HG03095 (cell line): Measurements from ENCODE around the gene YEATS2.

ENCODE experiments used
- ATAC-seq: cut with Tn5 transposase; IDR thresholded peaks from one replicate; pipeline ENCODE4 v1.9.1; 2021; ENCODE audit warnings: moderate library complexity; ENCODE audit not compliant: unreplicated experiment

YEATS2 gene

DNA sequence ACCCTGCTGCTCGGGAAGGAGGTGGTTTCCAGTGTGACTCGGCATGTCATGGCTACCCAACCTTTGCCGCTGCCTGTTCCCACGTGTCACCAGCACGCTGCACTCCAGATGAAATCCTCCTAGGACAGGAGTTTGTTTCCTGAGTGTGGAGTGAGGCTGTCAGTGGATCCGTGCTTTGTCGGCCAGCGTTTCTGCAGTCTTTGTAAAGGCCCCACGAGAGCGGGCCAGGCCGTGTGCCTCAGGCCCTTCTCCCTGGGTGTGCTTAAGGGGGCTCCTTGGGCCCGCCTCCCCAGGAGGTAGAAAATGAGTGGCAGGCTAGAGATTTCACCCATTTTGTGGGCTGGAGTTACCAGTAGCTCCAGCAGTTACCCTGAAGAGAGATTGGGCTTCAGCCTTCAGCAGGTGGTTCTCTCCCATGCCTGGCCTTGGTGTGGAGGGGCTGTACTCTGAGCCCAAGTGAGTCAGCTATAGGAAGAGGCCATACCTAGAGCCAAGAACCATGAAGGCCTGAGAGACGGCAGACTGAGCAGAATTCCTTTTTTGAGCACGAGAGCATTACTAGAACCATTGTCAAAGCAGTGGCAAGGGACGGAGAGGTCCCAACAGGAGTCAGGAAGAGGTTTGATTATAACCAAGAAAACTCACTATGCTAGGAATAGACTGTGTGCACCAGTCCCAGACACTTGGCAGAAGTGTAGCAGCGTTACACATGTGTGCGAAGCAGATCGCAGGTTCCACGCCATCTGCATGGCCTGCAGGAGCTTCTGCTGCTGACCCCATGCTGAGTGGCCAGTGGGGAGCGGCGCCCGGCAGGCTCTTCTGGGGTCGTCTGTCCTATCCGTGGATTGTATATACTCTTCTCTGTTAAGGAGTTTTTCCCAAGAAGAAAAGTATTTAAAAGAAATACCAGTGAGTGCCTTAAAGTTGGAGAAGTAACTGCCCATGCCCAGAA is 113.3 kb downstream of the YEATS2 start:
- ATAC-seq, result no peak

- no peak for ATAC-seq
These were observed 114.0 kb downstream of the YEATS2 start for GRCh38 chr3:183811638-183812037.

GRCh38 chr3:183812761-183813445 is 115.3 kb downstream of the YEATS2 start:
- no peak for ATAC-seq

- no peak for ATAC-seq
These were observed 116.6 kb downstream of the YEATS2 start for GRCh38 chr3:183814240-183814639.

- no peak for ATAC-seq
These were observed 118.0 kb downstream of the YEATS2 start for GRCh38 chr3:183815563-183815940.

DNA sequence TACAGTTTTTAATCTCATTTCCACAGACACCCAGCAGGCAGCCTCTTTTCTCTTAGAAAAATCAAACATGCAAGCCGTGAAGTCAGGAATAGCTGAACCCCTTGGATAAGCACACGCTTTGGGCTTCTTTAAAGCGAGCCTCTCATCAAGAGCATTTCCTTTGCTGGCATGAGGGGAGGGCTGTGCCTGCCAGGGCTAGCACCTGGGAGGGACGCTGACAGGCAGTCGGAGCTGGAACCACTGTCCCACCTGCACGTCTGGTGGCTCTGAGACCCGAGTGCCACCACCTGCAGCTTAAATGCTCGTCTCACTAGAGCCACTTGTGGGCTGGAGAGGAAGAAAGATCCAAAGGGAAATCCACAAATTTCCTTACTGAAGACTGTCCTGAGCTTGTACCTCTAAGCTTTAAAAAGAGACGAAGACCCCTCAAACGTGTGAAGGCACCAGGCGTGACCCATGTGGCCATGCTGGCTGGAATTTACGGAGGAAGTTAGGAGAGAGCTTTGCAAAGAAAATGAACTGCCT is 118.4 kb downstream of the YEATS2 start:
- ATAC-seq, result no peak

- ATAC-seq, result no peak
These were observed 119.3 kb downstream of the YEATS2 start for GRCh38 chr3:183816681-183817510.

DNA sequence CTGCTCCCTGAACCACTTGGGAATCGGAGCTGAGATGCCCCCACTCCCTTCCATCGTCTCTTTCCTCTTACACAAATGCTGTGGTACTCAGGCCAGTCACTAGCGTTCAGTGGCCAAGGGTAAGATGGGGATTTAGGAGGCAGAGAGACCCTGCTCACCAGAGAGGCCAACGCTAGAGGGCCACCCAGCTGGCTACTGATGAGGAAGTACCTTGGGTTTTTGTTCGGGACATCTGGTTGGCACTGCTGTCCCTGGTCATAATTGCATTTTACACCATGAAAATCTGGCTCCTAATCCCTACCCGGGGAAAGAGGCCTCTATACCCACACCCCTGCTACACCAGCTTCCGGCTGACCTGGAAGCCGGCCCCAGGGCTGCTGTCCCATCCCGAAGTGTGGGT is 120.0 kb downstream of the YEATS2 start:
- no peak for ATAC-seq

DNA sequence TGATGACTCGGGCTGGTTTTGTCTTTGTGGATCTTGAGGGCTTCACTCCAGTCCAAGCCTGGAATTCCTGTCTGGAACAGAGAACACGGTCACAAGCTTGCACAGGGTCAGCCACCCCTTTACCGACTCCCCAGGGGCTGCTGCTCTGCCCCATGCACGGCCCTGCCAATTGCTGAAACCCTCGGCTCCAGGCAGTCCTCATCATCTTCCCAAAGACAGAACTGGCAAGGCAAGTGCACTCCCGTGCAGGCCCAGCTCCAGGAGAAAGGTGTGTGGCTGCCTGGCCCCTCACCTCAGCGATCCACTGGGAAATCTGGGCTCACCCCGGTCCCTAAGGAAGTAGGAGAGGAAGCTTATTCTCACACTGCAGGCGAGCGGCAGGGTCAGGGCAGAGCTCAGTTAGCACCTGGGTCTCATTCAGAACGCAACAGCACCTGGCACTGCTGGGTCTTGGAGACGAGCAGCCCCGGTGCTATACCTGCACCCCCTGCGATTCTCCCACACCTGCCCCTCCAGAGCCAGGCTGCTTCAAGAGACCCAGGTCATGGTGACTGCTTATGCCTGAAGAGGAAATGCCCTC is 120.5 kb downstream of the YEATS2 start:
- no peak for ATAC-seq

GRCh38 chr3:183818706-183819624 is 121.4 kb downstream of the YEATS2 start:
- no peak for ATAC-seq

- no peak for ATAC-seq
These were observed 122.2 kb downstream of the YEATS2 start for GRCh38 chr3:183819831-183820230.

DNA sequence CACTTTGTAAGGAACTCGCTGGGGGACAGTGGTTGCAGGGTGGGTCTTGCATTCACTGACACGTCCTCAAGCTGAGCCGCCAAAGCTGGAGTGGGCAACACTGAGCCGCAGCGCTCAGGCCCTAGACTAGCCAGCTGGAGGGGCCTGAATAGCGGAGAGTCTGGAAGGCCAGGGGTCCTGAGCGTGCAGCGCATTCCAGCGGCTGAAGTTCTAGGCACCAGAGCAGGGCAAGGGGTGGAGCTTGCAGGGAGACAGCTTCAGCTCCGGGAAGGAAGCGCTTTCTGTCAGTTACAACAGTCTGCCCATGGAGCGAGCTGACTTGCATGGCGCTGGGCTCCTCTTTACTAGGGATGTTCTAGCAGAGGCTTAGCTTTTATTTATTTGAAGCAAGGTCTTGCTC is 125.0 kb downstream of the YEATS2 start:
- no peak for ATAC-seq

- ATAC-seq, result no peak
These were observed 126.4 kb downstream of the YEATS2 start for GRCh38 chr3:183823963-183824362.

DNA sequence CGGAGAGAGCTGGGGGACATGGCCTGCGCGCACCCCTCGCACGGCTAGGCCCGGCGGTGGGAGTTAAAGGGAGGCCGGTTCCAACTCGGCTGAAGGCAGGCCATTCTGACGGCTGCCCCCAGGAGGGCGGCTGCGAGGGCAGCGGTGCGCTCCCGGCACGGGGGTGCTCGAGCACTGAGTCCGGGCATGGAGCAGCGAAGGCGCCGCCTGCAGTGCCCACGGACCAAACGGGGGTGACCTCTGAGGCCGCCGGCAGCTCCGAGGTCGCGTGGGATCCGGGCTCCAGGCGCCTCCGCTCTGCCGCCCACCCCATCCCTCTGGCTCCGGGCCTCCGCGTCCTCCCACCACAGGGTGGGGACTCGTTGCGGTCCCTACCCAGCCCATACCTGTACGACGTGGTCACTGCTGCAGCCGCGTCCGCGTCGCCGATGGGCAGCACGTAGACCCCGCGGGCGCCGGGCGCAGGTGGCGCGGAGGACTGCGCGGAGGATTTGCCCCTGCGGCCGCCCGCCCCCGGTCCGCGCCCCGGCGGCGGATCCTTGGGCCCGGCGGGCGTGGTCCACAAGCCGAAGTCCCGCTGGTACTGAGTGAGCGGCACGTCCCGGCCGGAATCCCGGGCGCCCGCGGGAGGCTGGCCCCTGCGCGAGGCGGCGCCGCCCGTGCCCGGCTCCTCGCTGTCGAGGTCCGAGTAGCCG is 127.3 kb downstream of the YEATS2 start:
- no peak for ATAC-seq

DNA sequence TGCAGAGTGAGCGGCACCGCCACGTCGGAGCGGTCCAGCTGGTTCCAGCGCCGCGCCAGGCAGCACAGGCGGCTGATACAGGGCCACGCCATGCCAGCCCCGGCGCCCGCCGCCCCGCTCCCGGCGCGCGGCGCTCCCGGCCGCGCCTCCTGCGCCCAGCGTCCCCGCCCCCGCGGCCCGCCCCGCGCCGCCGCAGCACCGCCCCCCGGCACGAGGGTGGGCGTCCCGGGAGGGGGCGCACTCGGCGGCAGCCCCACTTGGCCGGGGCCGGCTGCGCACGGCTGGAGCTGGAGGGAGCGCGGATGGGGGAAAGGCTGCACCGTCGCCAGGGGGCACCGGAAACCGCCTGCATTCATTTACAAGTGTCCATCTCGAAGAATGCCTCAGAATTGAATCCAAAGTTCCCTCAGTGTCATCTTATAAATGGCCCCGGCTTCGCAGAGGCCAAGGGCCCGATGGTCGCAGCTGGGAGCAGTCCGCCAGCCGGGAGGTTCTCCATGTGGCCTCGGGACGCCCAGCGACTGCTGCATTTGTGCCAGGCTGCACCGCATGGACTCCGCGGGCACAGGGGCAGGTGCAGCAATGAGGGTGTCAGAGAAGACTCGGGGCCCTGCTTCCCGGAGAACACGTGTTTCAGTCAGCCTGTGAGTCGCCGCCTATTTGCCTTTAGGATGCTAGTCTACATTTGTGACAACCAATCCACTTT is 128.0 kb downstream of the YEATS2 start, which contains the start of gene MAP6D1:
Gene MAP6D1, minus strand, starts transcription at position 122 of the 706 bp plus-strand sequence. Its CDS starts 30 bp downstream, at position 92.
- ATAC-seq, result no peak

DNA sequence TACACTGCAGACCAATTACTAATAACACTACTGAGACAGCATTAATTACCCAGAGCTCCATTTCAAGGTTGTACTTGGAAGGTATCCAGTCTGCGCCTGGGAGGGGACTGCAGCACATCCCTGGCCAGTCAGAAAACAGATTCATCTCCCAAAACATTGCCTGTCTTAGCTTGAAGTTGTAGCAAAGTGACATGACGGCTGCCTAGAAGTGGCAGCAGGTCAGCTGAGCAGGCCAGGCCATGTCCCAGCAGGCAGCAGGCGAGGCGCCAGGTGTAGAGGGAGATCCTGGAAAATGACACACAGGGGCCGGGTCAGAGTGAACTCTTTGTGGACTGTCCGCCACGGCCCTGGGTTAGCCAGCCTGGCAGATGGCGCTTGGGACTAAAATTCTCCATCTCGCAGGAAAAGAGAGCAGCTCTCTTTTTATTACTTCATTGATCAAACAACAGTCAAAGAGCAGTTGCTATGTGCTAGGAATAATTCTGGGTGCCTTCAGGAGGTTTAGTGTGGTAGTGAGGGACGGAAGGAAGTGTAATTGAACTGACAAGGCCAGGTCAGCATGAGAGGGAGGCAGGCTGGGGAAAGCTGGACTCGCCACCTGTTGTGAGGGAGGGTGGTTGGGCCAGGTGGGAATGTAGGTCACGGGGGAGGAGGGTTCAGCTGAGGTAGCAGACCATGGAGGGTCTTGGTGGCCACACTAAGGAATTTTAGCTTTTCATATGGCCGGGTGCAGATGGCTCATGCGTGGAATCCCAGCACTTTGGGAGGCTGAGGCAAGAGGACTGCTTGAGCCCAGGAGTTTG is 129.1 kb downstream of the YEATS2 start:
- no peak for ATAC-seq

DNA sequence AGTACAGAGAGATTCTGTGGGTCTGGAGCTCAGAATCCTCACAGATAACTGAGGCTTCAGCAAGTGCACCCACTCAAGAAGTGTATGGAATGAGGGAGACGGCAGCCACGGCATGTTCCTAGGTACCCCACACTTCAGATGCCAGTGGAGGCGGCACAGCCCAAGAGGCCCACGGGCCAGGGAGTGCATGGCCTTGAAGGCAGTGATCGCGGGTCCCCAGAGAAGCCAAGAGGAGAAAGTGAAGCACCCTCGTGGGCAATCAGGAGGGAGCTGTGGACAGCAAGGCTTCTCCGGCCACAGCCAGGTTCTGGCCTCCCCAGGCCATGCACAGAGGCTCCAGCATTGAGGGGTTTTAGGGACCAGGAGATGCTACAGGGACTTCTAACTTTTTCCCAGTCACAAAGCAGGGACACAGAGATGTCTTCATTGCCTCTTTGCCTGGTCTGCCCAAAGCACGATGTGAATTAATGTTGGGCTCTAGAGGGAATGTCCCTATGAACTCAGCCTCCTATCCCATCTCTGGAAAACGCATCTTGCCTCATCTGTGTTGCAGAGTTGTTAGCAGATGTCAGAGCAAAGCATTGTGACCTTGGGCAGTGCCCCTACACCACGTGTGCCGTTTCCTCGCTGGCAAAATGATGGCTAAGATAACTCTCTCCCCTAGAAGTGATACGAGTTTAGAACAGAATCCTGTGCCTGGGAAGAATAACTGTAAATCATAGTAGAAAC is 130.4 kb downstream of the YEATS2 start:
- no peak for ATAC-seq
